ENCODE measurements around the gene ZMIZ2.
"Not testable (repeated sequence)": the region's sequence is repeated elsewhere in the genome, so short reads cannot be mapped to it uniquely, and the experiment has no call there.

Gene ZMIZ2

DNA sequence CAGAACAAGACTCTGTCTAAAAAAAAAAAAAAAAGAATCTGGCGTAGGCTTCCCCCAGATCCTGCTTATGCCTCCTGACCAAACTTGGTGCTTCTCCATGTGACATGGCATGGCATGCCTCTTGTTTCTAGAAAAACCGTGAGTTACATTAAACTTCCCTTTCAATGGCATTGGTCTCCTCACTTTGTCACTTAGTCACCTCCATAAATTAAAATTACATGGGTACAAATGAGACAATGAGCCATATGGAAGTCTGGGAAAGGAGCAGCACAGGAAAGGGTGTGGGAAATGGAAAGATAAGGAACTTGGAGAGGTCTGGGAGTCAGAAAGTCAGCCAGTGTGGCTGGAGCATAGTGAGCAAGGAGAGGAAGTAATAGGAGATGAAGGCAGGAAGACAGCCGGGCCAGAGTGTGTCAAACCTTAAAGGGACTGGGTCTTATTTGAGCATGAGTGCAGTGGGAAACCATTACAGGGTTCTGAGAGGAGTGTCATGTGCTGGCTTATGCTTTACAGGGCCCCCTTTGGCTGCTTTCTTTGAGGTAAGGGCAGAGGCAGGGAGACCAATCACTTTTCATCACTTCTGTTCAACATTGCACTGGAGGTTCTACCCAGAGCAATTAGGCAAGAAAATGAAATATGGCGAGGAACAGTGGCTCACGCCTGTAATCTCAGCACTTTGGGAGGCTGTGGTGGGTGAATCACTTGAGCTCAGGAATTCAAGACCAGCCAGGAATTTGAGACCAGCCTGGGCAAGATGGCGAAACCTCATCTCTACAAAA lies 21.3 kb upstream of the ZMIZ2 start:
- DNase-seq: no peak

DNA sequence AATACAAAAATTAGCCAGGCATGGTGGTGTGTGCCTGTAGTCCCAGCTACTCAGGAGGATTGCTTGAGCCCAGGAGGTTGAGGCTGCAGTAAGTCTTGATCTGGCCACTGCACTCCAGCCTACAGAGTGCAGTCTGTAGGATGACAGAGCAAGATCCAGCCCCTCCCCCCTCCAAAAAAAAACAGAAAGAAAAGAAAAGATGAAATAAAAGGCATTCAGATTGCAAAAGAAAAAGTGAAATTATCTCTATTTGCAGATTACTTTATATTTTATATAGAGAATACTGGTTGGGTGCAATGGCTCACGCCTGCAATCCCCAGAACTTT lies 20.7 kb upstream of the ZMIZ2 start:
- DNase-seq: no peak

GRCh38 chr7:44729949-44730590 lies 18.6 kb upstream of the ZMIZ2 start:
- no peak for DNase-seq

DNA sequence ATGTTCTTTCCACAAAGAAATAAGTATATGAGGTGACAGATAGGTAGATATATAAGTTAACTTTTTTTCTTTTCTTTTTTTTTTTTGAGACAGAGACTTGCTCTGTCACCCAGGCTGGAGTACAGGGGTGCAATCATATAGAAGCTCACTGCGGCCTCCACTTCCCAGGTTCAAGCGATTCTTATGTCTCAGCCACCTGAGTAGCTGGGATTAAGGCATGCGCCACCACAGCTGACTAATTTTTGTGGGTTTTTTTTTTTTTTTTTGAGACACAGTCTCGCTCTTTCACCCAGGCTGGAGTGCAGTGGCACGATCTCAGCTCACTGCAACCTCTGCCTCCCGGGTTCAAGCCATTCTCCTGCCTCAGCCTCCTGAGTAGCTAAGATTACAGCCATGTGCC lies 15.7 kb upstream of the ZMIZ2 start:
- not testable (repeated sequence) for DNase-seq

GRCh38 chr7:44733708-44734481 lies 14.8 kb upstream of the ZMIZ2 start:
- DNase-seq: no peak

GRCh38 chr7:44735403-44736165 lies 13.1 kb upstream of the ZMIZ2 start:
- no peak for DNase-seq

DNA sequence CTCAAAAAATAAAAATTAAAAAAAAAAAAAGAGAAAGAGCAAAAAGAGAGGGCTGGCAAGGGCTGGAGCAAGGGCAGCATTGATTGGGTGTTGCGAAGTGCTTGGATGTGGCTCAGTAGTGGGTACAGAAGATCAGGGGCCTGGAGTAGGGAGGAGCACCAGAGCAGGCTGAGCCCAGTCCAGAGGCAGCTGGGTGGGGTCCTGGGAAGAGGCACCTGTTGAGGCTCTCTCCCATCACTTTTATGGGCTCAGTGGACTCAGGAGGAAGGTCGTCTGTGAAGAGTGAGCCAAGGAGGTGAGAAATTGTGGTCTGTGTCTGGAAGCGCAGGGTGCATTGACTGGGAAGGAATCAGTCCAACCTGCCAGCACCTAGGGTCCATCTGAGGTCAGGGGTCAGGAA lies 11.8 kb upstream of the ZMIZ2 start:
- no peak for DNase-seq

DNA sequence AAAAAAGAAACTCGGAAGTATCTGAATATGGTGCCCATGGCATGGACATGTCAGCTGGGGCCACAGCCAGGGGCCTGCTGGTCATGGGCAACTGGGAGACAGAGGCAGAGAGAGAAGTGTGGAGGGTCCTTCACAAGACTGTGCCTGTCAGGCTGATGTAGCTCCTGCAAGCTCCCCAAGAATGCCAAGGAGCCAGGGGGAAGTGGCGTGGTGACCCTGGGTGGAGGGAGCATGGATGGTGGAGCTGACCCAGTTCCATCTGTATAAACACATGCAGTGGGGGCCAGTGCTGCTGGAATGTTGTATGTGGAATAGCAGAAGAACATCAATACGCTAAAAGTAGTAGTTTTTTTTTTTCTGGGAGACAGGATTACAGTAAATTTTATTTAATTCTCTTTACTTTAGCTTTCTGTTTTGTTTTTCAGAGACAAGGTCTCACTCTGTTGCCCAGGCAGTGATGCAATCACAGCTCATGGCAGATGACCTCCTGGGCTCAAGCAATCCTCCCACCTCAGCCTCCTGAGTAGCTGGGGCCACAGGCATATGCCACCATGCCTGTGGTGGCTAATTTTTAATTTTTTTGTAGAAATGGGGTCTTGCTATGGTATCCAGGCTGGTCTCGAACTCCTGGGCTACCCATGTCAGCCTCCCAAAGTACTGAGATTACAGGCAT lies 10.5 kb upstream of the ZMIZ2 start:
- no peak for DNase-seq

GRCh38 chr7:44738876-44739665 lies 9.6 kb upstream of the ZMIZ2 start:
- DNase-seq: no peak

- no peak for DNase-seq
Observed at GRCh38 chr7:44740055-44740454, 8.6 kb upstream of the ZMIZ2 start.

DNA sequence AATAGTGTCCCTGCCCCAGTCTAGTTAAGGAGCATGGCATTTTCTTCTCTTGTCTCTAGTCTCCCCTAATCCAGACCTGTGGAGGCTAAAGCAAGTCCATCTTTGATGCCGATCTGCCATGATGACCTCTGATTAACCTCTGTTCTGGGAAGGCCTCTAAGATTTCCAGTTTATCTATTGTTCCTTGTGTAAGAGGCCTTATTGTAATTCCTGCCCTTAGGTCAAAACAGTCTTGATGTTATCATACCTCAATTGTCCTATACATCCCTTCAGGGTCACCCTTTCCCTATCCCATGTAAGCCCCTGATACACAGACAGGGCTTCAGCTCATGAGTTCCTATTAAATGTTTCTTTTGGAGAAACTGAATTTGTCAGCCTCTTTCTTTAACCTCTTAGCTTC lies 4.9 kb upstream of the ZMIZ2 start:
- DNase-seq: no peak

DNA sequence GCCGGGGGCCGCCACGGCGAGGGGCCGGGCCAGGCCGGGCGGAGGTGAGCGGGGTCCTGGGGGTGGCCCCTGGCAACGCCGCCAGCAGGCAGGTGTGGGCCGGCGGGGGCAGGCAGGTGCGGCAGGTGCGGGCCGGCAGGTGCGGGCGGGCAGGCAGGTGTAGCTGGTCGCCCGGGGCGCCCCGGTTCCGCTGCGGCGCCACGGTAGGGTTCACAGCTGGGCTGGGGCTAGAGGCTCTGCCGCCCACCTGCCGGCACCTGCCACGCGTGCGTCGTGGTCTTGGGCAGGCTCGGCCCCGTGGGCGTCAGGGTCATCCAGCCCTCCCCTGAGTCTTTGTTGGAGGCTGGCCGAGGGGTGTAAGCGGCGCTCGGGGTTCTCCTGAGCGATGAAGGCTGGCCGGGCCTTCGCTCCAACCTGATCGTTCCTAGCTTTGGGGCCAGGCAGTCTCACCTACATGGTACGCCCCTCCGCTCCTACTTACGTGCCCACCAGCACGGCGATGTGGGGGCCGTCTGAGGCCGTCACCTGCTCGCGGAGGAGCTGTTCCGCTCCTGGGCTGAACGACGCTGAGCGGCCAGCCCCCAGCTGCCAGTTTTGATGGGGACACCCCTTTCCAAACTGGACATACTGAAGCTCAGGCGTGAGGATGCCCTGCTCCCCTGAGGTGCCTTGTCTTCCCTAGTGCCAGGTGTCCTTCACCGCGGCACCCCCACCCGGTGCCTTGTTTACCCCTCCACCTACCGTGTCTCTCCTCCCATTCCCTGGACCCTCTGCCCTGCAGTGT lies 493 bp downstream of the ZMIZ2 start:
- peak; percentile 29 for DNase-seq

- DNase-seq: no peak
Observed at GRCh38 chr7:44749992-44750391, 1.3 kb downstream of the ZMIZ2 start.

- DNase-seq: no peak
Observed at GRCh38 chr7:44750424-44750823, 1.8 kb downstream of the ZMIZ2 start.

GRCh38 chr7:44750921-44751571 lies 2.4 kb downstream of the ZMIZ2 start:
- peak; percentile 42 for DNase-seq

DNA sequence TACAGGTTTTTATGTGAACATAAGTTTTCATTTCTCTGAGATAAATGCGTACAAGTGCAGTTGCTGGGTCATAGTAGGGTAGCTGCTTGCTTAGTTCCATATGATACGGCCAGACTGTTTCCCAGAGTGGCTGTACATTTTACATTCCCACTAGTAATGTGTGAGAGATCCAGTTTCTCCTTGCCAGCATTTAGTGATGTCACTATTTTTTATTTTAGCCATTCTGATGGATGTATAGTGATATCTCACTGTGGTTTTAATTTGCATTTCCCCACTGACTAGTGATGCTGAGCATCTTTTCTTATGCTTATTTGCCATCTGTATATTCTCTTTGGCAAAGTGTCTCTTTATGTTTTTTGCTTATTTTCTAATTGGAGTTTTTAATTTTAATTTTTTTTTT lies 4.2 kb downstream of the ZMIZ2 start:
- no peak for DNase-seq

GRCh38 chr7:44754802-44755697 lies 6.4 kb downstream of the ZMIZ2 start:
- no peak for DNase-seq

DNA sequence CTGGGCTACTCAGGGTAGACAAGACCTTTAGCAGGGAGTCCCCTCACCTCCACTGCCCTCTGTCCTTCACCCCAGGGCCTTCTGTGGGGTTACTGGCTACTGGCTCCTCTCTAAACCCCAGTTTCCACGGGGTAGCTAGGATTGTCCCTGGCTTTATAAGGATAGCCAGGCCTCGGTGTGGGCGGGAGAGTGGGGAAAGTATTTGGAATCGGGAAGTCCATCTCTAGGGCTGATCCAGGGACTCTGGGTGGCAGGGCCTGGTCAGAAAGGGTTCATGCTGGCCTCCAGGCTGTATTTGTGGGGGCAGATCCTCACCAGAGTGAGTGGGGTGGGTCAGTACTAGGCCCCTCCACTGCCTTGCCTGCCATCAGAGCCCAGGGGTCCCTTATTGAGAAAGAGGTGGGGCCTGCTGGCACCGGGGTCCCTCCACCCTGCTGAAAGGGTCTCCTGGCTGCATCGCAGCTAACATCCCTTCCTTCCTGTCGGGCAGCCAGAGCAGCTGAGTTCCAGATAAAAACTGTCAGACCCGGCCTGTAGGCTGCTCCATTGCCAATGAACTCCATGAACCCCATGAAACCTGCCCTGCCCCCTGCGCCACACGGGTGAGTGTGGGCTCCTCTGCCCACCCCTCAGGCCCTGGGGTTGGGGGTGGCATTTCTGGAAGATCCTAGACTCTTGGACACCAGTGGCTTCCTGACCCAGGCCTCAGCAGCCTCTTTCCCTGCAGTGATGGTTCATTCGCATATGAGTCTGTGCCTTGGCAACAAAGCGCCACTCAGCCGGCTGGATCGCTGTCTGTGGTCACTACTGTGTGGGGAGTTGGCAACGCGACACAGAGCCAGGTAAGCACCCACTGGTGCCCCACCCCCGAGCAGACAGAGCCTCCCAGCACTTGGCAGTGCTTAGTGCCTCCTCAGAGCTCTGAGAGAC lies 7.3 kb downstream of the ZMIZ2 start:
- no peak for DNase-seq
